Lower leg skin (tissue), 3 donors: ENCODE data around the gene FBXO45.

Experiments used
- CTCF ChIP-seq, 3 donors: fragments of 450-650 bp; IDR thresholded peaks; one replicate each; pipeline ENCODE4 v1.5.1; 2016; ENCODE audit warnings: antibody characterized with exemption in 3 of 3, mild to moderate bottlenecking in 3 of 3, moderate library complexity in 2 of 3
- POLR2A ChIP-seq, 2 donors: fragments of 450-650 bp; IDR thresholded peaks; one replicate each; pipeline ENCODE4 v1.6.1; 2016 to 2017; ENCODE audit warnings: antibody characterized with exemption in 2 of 2, mild to moderate bottlenecking in 1 of 2, moderate library complexity in 1 of 2

- TF ChIP-seq CTCF (IDR thresholded peaks at IDR 0.05): no peak
- no peak for TF ChIP-seq POLR2A (IDR thresholded peaks at IDR 0.05)
Observed at GRCh38 chr3:196523841-196524240, 44.6 kb upstream of the FBXO45 start.
